Dermis blood vessel endothelial cell (primary cell): ENCODE measurements around the gene PTPRN2. TPM values are rescaled to one million over a fixed set of nuclear protein-coding genes. Genes with fewer than 3 reads are reported as not detected.
"Not testable (repeated sequence)": the region's sequence is repeated elsewhere in the genome, so short reads cannot be mapped to it uniquely, and the experiment has no call there.

Source experiments
- DNase-seq: peaks from one replicate; pipeline ENCODE4 v3.0.0; 2010
- total RNA-seq: library from RNA; depleted of rRNA; stranded (reverse); fragments of >200 nt; gene quantifications from 2 replicates; pipeline ENCODE4 v1.2.3, GENCODE V29; 2014

PTPRN2 gene
- total RNA-seq, 1 donor from 2014 or later = 2.2 TPM

DNA sequence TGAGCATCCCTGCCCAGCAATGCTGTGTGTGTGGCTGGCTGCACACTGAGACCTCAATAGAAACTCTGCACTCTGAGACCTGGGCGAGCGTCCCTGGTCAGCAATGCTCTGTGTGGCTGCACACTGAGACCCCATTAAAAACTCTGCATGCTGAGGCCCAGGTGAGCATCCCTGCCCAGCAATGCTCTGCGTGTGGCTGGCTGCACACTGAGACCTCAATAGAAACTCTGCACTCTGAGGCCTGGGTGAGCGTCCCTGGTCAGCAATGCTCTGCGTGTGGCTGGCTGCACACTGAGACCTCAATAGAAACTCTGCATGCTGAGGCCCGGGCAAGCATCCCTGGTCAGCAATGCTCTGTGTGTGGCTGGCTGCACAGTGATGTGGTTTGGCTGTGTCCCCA is 553.7 kb downstream of the PTPRN2 start:
- DNase-seq = not testable (repeated sequence)

DNA sequence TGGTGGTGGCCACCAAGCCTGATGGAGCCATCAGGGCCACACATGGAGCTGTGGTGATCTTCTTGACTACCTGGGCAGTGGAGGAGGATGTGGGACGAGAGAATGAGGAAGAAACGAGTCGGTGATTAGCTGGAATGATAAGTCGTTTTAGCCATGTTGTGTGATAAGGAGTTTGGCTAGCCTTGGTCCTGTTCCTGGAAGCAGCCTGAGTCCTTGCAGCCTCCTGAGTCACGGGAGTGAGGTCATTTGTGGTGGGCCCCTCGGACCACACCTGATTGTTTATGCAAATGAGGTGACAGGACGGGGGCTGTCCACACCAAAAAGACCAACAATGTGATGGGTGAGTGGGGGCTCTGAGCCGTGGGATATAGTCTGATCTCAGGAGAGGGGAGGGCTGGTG is 554.4 kb downstream of the PTPRN2 start:
- no peak for DNase-seq

DNA sequence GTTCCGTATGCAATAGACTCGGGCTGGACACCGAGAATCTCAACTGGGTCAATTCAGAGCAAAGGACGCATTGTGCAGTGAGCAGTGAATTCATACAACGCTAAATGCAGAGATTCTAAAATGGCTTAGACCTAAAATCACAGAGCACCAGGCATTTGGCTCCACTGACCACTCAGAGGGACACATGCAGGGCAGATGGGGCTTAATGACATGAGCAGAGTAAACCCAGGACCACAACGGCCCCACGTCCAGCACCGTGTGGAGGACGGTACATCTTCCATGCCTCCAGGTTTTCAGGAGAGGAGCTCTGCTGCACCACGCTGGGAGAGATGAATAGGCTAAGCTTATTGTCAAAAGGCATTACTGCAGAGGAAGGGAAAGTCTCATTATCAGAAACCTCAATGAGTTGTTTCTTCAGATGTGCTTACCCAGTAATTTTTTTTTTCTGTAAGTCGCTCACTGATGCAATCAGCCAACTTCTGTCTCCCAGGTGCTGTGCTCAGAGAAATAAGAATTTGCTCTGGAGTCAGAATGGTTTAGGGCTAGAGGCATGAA is 555.0 kb downstream of the PTPRN2 start:
- no peak for DNase-seq

DNA sequence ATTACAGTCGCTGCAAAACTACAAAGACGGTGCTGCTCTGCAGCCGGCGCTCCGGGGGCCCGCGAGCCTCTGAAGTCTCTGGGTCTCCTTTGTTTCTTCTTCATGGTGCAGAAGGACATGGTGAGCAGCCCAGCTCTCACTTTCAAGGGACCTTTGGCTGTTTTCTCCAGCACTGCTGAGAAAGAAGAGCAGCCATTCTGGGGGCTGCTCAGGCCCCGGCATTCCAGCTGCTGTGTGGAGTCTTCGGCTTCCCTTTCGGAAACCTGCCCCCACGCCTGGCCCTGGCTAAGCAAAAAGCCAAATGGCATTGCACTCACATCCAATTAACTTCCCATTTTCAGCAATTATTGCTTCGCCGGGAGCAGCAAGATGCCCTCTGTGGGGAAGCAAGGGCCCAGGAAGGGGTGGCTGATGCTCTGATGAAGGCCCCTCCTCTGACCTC is 555.7 kb downstream of the PTPRN2 start:
- no peak for DNase-seq

DNA sequence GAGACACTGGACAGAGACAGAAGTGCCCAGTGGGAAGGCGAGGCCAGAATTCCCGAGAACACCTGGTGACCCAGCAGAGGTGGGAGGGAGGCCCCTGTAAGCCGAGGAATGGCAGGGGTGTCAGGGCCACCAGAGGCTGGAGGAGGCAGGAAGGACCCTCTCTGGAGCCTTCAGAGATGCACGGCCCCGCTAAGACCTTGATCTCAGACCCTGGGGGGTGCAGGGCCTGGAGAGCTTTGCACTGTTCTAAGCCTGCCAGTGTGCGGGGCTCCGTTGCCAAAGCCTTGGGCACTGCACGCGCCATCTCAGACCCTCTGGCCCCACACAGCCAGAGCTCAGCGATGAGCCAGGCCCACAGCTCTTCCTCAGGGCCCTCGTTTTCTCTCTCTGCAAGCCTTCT is 557.1 kb downstream of the PTPRN2 start:
- DNase-seq = no peak

DNA sequence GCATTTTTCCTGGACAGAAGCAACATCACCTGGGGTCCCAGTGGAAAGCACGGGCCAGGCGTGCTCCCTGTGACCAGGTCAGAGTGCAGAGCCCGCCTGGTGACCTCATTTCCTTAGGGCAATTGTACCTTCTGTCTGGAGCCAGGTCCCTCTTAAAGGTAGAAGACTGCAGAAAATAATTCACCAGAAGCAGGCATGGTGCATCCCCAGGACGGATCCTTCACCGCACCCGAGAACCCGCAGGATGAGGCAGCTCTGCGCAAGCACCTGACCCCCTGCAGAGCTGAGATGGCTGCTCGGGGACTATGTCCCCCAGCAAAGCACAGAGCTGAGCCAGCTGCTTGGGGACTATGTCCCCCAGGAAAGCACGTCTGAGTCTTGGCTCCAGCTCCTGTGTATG is 557.6 kb downstream of the PTPRN2 start:
- no peak for DNase-seq

DNA sequence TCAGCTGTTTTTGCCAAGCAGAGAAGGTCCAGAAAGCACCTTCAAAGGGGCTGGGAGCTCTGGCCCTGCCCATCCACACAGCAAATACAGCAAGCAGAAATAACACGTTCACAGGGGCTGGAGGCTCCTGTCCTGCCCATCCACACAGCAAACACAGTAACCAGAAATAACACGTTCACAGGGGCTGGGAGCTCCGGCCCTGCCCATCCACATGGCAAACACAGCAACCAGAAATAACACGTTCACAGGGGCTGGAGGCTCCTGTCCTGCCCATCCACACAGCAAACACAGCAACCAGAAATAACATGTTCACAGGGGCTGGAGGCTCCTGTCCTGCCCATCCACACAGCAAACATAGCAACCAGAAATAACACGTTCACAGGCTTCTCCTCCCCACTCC is 558.1 kb downstream of the PTPRN2 start:
- no peak for DNase-seq

DNA sequence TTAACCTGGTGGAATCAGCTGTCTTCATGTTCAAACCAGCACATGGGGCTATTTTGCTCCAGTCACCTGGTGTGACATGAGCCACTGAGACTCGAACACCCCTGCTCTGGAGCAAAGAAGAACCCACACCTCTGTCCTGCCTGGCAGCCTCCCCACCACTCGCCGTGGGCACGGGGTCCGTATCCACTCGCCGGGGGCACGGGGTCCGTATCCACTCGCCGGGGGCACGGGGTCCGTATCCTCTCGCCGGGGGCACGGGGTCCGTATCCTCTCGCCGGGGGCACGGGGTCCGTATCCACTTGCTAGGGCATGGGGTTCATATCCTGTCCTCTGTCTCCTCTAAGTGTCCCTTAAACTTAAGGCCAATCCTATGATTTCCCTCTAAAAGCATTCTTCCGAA is 558.7 kb downstream of the PTPRN2 start:
- DNase-seq = no peak

DNA sequence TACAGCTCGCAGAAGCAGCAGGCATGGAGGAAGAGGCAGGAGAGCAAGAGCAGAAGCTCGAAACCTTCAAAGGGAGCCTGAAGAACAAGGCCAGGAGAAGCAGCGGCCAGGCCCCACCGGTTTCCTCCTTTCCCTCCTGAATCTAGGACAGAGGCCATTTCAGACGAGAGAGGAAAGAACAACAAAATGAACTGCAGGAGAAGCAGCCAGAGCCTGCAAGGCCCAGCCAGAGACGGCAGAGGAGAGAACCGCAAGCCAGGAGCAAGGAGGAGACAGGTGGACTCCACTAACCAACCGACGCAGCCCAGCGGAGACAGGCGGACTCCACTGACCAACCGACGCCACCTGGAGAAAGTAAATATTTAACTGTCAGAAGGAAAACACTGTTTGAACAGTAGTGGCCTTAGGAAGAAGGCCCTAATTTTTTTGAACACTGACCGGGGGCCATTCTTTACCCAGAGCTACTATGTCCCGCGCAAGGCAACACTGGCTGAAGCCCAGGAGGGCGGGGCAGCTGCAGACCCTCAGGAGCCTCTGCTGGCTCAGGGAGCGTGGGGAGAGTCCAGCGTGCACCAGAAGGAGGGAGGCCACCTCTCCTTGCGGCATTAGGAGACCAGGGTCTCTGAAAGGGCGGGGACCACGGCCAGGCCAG is 559.2 kb downstream of the PTPRN2 start:
- no peak for DNase-seq

DNA sequence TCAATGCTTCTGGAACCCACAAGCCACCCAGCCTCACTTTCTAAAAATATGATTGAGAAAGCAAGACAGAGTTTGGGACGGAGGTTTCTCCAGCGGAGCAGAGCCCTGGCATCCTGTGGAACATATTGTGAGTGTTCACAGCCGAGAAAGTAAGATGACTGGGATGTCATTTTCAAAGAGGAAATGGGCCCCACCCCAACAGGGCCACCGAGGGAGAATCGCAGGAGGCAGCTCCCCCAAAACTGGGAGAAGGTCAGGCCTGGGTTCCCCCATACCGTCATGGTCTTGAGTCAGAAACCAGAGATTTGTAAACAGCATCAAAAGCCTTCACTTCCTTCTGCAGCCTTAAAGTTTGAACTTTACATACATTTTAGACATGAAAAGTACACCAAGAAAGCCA is 560.0 kb downstream of the PTPRN2 start:
- DNase-seq = no peak

DNA sequence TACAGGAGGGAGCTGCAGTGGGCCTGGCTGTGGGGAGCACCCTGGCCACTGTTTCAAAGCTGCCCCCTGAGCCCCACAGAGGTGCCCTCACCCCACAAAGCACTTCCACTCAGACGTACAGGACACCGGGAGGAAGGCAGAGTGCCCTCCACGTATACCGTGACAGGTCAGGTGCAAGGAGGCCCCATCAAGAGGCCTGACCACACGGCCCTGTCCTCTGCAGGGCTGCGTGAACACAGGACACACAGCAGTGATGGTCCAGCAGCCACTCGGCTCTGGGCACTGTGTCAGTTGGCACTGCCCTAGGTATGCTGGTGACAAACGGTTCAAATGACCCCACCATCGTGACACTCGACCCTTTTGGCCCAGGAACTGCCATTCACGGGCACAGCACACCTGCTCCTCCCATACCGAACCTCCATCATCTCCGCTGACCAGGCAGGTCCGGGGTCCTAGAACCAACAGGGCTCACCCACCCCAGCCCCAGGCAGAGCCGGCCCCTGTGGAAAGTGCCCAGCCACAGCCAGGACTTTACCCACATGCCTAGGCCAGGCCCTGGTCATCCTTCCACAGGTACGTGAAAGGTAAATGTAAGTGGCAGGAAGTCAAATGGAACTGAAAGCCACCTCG is 560.9 kb downstream of the PTPRN2 start:
- DNase-seq = no peak

DNA sequence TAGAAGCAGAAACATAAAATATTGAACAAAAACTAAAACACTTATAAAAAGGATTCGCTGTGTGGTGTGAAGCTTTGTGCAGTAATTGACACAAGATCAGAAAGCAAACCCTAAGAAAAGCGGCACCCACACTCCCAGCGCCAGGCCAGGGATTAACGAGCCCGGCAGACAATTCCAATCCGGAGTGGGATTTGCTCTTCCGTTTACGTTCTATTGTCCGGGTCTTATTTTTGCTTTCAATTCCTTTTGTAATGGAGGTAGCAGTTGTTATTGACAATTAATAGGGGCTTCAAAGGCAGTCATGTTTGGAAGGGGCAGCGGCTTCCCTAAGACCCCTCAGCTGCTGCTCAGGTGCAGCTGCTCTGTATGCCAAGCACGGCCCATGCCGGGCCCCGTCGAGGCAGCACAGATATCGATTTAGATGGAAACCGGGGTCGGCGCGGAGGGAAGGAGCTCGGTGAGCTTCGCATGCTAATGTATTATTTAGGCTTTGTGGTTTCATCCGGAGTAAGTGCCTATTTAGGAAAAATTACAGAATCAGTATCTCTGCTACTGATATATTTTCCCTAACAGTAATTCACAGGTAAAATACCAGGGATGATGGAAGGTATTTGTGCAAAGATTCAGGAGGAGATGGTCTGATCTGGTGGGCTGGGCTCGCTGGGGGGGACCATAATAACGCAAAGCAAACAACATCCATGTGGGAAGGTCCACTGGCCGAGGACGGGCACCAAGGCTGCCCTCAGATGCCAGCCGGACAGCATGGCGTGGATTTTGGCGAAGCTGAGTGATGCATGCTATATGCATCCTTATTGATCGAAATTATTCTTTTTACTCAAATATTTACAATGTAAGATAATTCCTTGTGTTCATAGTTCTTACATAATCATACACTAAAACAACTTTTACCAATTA is 561.7 kb downstream of the PTPRN2 start:
- no peak for DNase-seq

DNA sequence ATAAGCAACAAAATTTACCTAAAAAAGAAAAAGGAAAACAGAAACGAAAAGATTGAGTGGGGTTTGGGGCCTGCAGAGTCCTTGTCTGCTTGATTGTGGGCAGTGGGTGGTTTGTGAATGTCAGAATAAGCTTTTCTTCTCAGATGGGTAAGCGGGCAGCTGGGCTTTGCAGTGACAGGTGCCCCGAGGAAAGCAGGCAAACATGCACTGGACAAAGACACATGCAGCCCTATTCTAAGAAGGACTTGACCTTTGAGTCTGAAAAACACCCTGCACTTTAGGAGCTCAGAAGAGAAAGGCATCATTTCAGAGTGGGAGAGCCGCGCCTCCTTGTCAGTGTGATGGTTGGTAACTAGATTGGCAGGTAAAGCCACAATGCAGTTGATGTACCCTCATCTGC is 562.7 kb downstream of the PTPRN2 start:
- no peak for DNase-seq

DNA sequence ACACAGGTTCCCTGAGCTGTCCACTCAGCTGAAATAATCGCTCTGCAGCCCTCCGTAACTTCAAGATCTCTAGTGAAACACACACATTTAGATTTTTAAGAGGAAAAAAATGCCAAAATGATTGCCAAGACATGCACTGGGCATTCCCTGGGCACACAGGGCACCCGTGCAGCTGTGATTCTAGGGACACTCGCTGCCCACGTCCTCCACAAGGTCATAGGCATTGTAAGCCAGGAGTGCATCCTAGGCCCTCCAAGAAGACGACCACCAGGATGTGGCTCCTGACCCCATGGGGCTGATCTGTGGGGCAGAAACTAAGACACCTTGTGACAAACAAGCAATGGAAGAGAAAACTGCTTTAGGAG is 563.3 kb downstream of the PTPRN2 start:
- no peak for DNase-seq

DNA sequence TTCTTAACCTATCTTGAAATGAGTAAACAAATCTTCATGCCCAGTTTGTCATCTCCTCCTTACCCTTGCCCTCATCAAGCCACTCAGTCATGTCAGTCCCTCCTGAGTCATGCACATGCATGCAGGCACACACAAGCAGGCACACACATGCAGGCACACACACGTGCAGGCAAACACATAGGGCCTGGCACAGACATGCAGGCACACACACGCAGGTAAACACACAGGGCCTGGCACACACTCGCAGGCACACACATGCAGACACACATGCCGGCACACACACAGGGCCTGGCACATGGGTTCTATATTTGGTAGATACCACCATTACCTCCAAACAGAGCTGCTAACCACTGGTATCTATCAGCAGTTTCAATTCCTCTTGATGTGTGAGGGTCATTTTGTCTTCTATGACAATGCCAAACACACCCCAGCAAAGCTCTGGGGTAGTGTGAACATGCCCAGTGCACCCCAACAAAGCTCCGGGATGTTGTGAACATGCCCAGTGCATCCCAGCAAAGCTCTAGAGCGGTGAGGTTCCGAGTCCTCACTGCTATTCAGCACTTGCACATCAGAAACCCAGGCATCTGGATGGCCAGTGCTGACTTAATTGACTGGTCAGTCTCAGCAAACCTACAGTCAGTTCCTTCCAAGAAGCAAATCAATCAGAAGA is 563.8 kb downstream of the PTPRN2 start:
- DNase-seq = no peak

DNA sequence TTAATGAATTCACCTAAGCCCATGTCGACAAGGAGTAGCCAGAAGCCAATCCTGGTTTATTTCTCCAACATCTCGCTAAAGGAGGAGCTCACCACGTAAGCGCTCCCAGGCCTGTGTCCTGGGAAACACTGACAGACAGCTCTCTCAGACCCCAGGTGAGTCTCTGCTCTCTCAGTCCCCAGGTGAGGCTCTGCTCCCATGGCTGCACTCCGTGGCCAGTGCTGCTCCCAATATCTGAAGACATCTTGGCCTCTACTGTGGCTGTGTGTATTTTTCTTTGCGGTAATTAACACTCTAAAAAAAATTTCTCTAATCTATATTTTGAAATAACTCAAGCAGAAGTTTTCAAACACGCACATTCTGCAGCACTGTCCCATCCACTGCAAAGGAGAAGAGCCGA is 564.5 kb downstream of the PTPRN2 start:
- DNase-seq = no peak

DNA sequence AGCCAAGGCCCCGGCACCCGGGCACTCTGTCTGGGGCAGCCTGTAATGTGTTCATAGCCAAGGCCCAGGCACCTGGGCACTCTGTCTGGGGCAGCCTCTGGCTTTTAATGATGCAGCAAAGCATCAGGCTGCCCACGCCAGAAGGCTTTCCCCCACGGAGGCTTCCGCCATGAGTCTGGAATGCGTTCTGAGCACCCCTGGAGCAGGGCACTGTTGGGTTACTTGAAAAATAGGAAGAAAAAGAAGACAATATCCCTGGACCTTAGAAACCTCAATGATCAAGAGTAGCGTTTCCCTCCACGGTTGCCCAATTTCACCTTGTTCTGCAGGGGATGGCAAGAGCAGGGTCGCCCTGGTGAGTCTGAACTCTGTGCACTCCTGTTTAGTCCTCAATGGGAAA is 565.0 kb downstream of the PTPRN2 start:
- DNase-seq = no peak

DNA sequence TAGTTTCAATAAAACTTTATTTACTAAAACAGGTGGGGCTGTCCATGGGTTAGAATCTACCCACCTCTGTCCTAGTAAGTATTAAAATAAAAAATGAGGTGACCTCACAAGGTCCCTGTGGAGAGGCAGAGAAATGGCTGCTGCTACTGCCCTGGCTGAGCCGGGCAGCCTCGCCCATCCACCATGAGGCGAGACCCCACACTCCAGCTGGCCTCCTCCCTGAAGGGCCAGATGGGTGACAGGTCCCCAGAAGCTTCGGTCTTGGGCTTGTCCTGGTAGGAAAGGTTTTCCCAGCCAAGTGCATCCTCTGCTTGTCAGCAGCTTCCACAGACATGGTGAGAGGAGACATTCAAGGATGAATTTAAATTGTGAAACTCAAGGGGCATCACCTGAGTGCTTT is 565.8 kb downstream of the PTPRN2 start:
- DNase-seq = no peak

DNA sequence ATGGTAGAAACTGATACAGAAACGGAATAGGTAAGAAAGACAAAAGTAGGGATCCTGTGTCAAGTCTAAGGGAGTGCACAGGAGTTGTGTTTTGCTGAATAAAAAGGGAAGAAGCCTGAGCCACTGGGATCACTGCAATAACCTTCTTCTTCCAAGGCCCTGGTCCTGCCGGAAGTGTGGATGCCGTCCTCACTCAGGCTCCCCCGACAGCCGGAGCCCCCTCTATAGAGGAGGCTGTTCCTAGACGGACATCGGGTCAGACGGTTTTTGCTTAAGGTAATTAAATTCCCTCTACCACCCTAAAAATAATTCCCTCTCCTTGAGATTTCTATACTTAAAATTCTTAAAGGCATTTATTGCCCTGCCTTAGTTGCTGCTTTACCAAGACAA is 566.9 kb downstream of the PTPRN2 start:
- no peak for DNase-seq

DNA sequence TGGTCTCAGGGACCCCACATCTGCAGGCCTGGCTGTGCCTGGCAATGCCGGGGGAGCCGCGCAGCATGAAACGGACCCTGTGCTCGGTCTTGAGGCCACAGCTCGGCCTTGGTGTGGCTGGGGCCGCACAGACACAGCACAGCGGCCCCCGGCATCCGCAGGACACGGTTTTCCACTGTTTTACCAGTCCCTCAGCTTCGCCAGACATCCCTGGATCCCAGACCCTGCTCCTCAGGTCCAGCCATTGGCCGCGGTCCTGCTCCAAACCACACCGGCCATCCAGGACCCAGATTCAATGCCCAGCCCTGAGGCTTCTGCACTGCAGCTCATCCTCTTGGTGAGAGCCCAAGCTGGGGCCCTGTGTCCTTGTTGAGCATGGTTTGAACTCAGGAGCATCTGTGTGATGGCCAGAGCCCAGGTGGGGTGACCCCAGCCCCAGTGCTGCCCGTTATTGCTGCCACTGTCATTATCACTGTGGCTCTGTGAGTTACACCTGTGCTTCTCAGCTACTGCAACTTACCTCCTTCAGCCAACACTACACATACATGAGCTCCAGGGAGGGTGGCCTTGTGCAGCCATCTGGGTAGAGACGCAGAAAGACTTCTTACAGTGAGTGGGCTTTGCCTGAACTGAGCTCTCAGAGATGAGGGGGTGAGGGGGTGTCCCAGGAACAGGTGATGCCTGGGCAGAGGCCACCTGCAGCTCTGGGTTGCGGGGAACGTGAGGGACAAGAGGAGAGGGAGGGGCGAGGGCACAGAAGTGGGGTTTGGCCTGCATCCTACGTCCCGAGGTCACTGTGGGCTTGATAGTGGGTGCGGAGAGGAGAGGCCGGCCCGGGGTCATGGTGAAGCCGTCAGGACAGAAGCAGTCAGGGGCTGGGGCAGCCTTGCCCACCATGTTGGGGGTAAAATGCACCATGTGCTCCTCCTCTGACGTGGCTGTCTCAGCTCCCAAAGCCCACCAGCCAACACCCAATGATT is 567.6 kb downstream of the PTPRN2 start:
- DNase-seq = no peak

DNA sequence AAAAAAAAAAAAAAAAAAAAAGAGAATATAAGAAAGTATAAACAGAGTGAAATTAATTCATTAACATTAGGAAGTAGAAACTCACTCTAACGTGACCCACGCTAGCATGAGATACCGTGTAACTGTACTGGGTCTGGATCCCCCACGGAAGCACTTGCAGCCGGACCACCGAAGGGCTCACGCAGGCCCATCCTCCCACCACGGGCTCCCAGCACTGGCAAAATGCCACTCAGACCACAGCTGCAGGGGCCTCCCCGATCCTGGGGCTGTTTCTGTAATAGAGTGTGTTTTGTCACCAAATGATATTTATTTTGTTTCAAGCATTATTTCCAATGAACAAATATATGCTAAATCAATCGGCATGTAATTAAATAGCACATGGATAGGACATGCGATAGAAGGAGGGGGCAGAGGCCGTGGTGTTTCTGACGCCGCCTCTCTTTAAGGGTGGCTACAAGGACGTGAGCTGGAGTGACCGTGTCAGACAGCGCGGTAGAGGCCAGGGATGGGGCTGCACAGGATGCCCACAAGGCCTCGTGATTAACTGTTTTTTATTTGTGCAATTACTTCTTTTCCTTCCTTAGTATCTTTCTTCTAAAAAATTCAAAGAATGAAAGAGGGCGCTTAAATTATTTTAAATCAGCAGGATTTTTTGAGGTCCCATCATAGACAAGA is 568.5 kb downstream of the PTPRN2 start:
- DNase-seq = no peak
